Left lobe of liver (tissue), 2 donors: ENCODE measurements around the gene MARCHF3. TPM values are rescaled to one million over a fixed set of nuclear protein-coding genes. Genes with fewer than 3 reads are reported as not detected.
"Not testable (repeated sequence)": the region's sequence is repeated elsewhere in the genome, so short reads cannot be mapped to it uniquely, and the experiment has no call there.

Source experiments
- ATAC-seq: fragments of 200-7000 bp; cut with Tn5 transposase; one replicate; pipeline ENCODE4 v1.9.1; 2020; ENCODE audit warnings: mild to moderate bottlenecking, moderate library complexity
- DNase-seq: peaks from one replicate; pipeline ENCODE4 v3.0.0-alpha.2; 2020; ENCODE audit warnings: low spot score
- total RNA-seq: library from RNA; stranded (reverse); gene quantifications from one replicate; pipeline ENCODE4 v1.2.1, GENCODE V29; 2021
- donor health status: DM: no; HTN: no; CAD: no; lungs with moderate emphysema.
- donor health status: DM: no; HTN: yes; CAD: no.

Gene MARCHF3
- total RNA-seq, 1 donor from 2014 or later = 0.88 TPM

DNA sequence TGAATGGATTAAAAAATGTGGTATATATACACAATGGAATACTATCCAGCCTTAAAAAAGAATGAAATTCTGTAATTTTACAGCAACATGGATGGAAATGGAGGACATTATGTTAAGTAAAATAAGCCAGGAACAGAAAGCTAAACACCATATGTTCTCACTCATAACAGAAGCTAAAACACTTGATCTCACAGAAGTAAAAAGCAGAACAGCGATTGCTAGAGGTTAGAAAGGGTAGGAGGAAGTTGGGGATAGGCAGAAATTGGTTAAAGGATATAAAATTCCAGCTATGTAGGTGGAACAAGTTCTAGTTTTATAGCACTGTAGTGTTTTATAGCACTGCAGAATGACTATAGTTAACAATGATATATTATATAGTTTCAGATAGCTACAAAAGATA, 15.8 kb downstream of the MARCHF3 start:
- DNase-seq = no peak
- no peak for ATAC-seq

DNA sequence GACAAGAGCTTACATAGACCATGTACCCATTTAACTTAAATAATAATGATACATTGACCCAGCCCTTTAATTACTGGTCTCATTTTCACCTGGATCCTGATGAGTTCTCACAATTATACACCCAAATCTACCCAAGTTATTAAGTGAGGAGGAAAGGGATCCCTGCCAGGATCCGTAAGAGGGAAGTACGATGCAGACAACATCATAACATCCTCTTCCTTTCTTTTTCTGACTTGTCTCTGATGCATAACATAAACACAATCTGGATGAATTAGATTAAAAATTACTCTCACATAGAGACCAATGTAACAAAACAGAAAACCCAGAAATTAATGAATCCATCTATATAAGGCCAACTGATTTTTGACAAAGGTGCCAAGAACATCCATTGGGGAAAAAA, 17.0 kb downstream of the MARCHF3 start:
- DNase-seq = no peak
- ATAC-seq = no peak

DNA sequence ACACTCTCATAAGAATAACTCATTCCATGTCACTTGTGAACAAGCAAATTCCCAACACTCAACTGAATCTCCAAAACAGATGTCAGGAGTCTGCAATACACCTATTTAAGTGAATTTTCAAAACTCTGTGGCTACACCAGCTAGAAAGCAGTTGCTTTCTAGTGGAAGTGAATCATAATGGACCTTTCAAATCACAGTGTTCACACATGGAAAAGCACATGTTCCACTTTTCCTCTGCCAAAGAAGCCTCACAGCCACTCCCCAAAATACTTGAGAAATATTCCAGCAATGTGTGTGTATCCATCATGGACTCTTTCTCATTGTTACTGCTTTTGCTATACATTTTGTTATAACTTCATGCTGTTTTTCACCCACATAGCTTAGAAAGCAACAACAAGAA, 17.4 kb downstream of the MARCHF3 start:
- DNase-seq (no peak), ATAC-seq (no peak)

DNA sequence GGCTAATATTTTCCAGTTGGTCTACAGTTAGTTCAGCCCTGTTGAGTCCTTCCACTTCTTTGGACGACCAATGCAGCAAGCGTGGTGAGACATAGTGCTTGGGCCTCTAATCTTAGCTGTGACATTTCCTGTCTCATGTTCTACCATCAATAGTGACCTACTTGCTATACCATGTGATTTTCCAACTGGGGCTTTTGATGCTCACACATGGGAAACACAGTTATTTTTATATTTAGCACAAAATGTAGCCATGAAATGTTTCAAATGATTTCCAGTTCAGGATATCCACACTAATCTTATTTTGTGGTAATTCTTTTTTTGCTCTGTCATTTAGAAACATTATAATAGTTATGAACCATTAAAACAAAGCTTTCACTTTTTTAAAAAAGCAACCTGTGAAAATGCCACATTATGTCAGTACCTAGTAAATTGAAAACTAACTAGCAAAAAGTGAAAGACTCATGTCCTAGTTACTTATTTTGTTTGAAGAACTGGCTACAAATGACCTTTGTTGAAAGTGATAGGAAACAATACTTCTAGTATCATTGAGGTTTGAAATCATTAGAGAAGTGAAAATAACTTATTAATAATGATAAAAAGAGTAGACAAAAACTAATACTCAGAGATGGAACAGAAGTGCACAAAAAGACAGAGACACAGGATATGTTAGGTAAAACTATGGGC, 18.3 kb downstream of the MARCHF3 start:
- no peak for DNase-seq
- ATAC-seq = no peak

DNA sequence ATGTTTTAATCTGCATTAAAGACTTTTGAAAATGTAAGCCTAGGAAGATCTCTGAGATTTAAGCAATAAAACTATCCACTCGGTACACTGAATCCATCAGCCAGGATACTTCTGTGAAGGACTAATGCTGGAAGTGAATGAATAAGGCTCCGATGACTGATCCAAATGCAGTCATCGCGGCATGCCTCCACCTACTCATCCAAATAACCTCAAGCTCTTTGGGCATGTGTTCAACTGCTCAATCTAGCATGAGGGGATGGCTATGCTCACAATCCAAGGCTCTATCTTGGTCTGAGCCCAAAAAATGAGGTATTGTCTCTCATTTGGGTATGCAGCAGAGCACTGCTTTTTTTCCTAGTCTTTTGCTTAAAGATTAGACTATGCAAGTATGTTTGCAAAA, 19.2 kb downstream of the MARCHF3 start:
- DNase-seq (no peak), ATAC-seq (no peak)

DNA sequence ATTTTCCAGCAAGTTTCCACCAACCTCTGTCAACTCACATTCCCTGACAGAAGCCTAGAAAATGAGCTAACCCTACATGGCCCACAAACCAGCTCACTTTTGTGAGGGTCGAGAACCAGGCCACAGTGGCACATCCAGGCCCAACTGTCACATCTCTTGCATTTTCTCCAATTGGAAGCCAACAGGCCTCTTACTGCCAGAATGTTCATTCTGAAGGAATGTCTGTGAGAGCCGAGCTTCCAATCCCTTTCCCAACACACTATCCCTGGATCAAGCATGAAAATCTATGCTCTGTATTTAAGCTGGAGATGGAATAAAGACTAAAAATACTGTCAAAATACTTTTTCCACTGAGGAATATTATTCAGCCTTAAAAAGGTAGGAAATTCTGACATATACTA, 20.0 kb downstream of the MARCHF3 start:
- DNase-seq (no peak), ATAC-seq (no peak)

DNA sequence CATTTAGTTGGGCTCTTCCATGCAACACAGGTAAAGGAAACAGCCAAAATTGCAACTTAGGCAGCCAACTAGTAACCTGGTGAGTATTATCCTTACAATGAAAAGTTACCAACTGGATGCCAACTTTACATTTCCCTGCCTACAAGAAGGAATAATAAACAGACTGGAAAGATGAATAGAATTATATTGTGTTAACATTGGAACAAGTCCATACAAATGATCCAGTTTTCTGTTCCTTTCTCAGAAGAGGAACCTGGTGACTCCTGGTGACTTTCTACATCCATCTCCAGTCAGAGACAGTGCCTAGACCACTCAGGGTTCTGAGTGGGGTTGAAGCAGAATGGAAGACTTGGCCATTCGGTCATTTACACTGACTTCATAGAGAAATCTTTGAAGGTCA, 20.6 kb downstream of the MARCHF3 start:
- no peak for DNase-seq
- ATAC-seq = no peak

DNA sequence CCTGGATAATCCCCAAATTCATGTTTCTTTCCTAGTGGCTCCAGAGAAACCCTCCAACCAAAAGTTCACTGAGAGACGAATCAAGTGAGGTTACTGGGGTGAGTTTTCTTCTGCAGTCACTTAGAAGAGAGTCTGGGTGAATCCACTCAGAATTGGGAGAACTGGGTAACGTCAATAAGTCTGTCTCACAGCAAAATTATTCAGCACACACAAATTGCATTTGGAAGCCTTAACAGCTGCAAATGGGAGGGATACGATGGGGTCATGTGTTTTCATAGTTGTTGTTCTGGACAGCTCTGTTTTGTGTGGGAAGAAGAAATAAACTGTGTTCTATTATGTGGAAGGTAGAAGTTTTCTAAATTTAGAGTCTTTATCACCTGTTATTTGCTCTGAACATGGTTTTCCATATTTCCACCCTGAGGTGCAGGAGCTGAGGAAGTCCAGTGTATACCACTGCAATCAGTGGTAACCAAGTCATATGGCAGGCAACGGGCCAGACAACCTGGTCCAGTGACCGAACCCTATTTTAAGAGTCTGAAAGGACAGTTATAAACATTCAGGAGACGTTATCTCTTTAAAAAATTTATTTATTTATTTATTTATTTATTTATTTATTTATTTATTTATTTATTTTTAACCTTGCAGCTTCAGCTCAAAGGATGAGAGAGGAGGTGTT, 21.9 kb downstream of the MARCHF3 start:
- DNase-seq (no peak), ATAC-seq (no peak)

DNA sequence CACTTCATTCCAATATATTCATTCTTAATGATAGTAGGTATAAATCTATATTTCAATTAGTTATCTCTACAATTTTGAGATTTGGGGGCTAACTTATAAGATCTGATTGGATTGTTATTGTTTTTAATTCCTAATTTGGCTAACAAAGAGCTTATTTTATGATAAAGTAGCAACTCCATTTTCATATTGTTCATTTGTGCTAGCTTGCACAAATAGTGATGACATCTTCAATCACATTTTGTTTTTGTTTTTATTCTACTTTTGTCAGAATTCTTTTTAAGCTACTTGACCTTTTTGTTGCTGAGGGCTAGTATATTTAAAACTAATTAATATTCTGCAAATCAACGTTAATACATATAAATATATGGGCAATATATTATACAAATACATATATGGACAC, 22.8 kb downstream of the MARCHF3 start:
- ATAC-seq (no peak), DNase-seq (no peak)

DNA sequence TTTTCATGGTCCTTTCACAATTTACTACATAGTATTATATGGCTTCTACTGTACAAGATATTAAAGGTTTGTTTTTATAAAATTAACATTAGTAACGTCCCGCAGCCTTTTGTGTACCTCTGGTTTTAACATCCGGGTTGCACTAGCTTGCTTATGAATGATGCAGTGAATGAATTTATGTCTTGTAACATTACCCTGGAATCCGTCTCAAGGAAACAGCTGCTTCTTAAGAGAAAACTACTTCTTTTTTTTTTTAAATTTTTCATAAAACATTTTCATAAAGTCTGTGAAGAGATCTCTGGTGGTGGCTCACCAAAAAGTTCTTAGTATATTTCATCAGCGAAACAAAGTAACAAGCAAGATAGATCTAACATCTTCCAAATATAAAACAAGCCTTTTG, 23.6 kb downstream of the MARCHF3 start:
- ATAC-seq (no peak), DNase-seq (no peak)

DNA sequence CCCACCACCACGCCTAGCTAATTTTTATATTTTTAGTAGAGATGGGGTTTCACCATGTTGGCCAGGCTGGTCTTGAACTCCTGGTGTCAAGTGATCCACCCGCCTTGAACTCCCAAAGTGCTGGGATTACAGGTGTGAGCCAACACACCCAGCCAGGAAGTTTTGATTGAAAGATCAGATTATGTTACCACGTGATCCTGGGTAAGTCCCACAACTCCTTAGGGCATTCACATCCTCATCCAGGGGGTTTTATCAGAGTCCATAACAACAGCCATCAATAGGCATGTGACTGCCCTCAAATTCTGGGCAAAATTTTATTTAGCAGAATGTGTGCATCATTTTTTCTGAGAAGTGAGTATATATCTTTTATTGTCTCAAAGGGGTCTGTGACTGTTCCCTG, 25.1 kb downstream of the MARCHF3 start:
- not testable (repeated sequence) for DNase-seq, ATAC-seq

DNA sequence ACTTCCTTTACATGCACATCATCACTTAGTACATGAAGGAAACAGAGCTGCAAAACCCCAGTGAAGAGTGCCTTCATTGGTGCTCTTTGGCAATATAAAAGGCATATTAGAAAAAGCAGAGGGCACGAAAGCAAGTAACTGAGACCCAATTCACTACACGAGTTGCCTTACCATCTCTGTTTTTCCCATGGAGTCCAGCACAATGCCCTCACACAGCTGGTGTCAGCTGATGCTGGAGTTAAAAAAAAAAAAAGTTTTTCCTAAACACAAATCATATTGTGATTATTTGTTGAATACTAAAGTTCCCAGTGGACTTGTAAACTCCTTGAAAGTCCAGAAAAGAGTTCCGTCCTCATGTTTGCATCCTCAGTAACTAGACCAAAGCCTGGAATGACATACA, 25.6 kb downstream of the MARCHF3 start:
- ATAC-seq (no peak), DNase-seq (no peak)

DNA sequence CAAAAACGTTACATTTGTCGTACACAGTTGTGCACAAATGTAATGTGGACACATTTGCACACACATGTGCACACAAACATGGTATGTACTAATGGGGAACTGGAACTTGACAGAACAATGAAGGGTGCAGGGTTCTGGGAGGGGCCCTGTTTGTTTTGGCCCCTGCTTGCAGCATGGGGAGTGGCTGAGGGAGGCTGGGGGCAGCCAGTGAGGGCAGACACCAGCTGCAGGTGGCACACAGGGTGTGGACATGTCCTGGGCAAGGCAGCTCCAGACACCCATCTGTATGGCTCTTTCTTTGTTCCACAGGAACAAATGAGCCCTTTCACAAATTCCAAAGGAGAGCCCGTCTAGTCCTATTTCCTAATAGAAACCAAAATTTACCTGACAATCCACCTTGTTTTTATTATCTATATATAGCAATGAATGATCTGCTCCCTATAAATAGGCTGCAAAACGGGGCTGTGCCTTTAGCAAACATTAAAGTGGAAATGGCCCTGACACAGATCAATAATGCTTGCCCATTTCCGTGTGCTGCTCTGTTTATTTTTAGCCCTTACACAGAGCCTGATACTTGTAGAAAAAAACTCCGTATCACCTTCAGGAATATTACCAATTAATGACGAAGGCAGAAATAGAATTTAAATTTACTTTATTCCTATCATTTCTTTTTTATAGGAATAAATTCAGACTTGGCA, 26.4 kb downstream of the MARCHF3 start:
- peak; percentile 77 for ATAC-seq
- no peak for DNase-seq

DNA sequence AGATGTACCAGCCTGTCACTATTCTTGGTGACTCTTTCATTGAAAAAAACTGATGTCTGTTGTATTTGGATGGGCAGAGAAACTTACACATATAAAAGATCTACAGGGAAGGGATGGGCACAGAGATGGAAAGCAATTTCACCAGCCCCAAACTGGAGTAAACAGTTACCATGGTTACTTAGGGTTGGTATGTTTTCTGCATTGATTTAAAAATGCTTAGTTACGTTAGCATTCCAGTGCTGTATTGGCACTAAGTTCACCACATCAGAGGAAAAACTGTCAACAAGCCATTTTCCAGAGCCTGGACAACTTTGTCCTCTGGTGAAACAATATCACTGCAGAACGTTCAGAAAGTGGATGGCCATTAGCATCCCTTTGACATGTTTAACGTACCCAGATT, 28.0 kb downstream of the MARCHF3 start:
- DNase-seq (no peak), ATAC-seq (no peak)

DNA sequence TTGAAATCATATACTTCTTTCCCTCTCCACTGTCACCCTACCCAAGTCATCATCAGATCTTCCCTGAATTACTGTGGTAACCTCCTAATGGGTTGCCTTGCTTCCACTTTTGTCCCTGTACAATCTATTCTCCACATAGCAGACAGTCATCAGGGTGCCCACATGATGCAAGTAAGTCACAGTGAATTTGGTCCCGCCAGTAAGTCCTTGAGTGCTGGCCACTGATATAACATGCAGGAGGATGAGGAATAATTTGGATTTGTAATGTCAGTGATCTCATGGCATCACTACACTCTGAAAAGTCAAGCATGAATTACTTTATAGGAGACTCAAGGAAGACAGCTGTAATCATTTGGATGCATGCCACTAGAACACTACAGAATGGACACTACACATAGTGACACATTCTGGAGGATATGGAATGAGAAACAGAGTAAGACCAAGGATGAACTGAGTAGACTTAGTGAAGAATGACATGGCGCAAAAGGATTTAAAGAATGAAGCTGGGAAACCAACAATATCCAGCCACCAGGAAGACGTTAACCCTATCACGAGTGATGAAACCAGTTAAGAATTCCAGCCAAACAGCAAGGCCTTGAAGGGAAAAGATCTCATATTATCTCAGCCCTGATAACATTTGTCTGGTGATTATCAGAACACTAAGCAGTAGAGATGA, 28.6 kb downstream of the MARCHF3 start:
- ATAC-seq = no peak
- DNase-seq = no peak

DNA sequence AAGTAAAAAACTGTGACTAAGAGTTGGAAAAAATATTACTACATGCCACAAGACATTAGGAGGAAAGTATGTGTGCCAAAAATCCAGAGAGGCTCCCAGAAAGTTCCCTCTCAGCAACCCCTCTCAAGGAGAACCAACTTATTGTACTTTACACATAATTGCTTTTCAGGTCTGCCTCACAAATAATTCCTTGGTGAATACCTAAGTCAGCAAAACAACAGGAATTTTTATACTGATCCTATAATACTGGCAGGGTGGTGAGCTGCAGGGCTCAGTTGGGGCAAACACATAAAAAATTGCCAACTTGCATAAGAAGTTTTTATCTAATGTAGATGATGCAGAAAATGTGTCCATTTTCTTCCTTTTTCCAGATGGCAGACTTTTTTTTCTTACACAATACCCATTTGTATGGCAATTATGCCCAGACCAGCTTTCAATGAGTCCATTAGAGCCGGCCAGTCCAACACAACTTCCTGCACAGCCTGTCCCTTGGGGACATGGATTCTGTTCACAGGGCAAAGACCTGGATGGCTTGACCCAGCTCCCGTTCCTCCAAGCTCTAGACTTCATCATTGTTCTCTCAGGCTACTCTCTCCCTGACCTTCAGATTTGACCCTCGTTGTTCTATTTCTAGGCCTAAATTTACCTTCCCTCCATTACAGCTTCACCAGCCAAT, 31.3 kb downstream of the MARCHF3 start:
- DNase-seq = no peak
- no peak for ATAC-seq

DNA sequence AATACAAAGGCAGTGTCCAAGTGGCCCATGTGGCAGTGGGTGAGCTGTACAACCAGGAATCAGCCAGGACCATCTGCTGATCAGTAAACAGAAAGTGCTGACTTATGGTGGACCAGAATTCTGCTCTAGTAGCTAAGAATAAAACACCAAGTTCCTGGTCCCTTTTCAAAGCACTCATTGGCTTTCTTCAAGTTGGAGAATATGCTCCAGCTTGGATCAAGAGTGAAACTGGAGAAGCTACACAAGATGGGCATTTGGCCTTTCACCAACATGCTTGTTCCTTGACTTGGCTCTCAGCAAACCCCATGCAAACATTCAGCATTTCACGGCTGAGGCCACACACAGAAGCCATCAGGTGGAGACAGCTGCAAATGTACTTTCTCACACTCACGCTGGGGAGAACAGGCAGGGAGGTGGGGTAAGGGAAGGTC, 32.1 kb downstream of the MARCHF3 start:
- DNase-seq = no peak
- ATAC-seq = no peak

DNA sequence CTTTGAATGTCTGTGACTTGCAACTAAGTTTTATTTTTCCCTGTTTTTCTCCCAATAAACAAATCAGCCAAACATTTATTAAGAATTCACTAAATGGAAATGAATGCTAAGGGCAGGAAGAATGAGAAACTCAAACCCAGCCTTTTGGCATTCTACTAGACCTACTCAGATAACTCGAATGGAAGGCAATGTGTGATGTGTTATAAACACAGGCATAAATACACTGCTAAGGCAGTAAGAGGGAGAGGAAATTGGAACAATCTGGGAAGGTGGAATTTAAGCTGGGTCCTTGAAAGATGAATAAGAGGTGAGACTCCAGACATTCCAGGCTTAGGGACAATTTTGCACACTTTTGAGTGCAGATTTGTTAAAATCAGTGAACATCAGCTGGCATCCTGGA, 34.7 kb downstream of the MARCHF3 start:
- DNase-seq (no peak), ATAC-seq (no peak)

DNA sequence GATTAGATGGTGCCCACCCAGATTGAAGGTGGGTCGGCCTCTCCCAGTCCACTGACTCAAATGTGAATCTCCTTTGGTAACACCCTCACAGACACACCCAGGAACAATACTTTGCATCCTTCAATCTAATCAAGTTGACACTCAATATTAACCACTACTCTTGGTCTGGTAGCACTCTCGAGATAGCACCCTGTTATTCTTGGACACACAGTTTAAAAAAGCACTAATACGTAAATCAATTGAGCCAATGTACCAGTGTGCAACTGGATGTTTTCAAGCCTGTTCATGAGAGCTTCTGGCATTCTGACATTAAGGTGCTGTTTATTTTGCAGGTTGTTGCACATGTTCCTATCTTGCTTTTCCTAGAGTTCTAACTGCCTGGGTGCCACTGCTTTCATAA, 35.3 kb downstream of the MARCHF3 start:
- DNase-seq = no peak

DNA sequence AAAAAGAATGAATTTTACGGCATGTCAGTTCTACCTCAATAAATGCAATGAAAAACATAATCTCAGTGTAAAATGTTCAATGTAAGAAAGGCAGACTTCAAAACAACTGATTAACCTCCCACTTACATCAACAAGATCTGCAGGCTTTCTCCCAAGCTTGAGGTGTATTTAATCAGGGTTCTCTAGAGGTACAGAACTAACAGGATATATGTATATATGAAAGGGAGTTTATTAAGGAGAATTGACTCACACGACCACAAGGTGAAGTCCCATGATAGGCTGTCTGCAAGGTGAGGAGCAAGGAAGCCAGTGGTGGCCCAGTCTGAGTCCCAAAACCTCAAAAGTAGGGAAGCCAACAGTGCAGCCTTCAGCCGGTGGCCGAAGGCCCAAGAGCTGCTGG, 35.9 kb downstream of the MARCHF3 start:
- ATAC-seq (no peak), DNase-seq (no peak)

More for the DNA sequence above, 35.3 kb downstream of the MARCHF3 start:
- no peak for ATAC-seq

DNA sequence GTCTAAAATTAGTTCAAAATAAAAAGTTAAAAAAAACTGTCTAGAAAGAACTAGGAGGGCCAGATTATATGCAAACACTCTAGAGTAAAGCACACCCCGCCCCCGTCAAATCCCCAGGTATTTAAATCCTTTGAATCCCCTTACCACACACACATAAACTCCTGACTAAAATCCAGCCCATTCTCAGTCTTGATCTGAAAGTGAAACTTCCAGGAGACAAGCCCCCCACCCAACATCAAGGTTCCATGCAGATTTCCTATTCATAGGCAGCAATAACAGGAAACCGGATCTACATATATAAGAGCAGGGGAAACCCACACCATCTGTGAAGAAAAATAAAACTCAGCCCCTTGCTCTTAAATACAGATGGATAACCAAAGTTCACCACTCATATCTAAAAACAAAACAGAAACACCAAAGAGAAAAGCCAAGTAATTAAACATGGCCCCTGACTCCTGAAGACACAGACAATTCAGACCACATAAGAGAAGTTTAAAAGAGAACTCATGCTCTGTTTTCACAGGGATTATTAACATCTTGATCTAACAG, 42.3 kb downstream of the MARCHF3 start:
- ATAC-seq (no peak), DNase-seq (no peak)
